Psoas muscle (tissue), 8 donors: ENCODE data around the gene FIGNL1. TPM values are rescaled to one million over a fixed set of nuclear protein-coding genes. Genes with fewer than 3 reads are reported as not detected.

ENCODE experiments used
- ATAC-seq, 4 donors: fragments of 200-7000 bp; cut with Tn5 transposase; one replicate each; pipeline ENCODE4 v1.9.1; 2020; ENCODE audit warnings: moderate library complexity in 3 of 4, mild to moderate bottlenecking in 2 of 4
- DNase-seq, 2 donors: peaks; one replicate each; pipeline ENCODE4 v3.0.0-alpha.2; 2020
- H3K27ac ChIP-seq: fragments of 200-600 bp; one replicate; pipeline ENCODE4 v1.8.0; 2022
- H3K27me3 ChIP-seq, 3 donors: fragments of 200-600 bp in 1 of 3; one replicate each; pipeline versions ENCODE4 v1.6.1 to v1.8.0; 2013 to 2022; ENCODE audit warnings: low read length in 2 of 3, mild to moderate bottlenecking in 2 of 3, moderate library complexity in 1 of 3; ENCODE audit not compliant: insufficient read depth in 3 of 3
- H3K36me3 ChIP-seq, 2 donors: fragments of 200-600 bp in 1 of 2; one replicate each; pipeline versions ENCODE4 v1.6.1 to v1.8.0; 2013 to 2022; ENCODE audit warnings: low read depth in 1 of 2, mild to moderate bottlenecking in 1 of 2, moderate library complexity in 1 of 2; ENCODE audit not compliant: insufficient read depth in 1 of 2
- H3K4me1 ChIP-seq: fragments of 200-600 bp; one replicate; pipeline ENCODE4 v1.8.0; 2022
- H3K4me3 ChIP-seq: fragments of 200-600 bp; one replicate; pipeline ENCODE4 v1.8.0; 2022; ENCODE audit warnings: mild to moderate bottlenecking
- H3K9me3 ChIP-seq: fragments of 200-600 bp; one replicate; pipeline ENCODE4 v1.8.0; 2022
- WGBS, 3 donors: extraction: QIAGEN DNeasy Blood & Tissue Kit; methylation state at CpG; one replicate each; pipeline versions ENCODE4 v1.1.6 to v1.1.7; 2013; 5-methylcytosine and 5-hydroxymethylcytosine counted together
- intact Hi-C, 2 donors: fragments of 100-400 bp; cut with DNase I; formaldehyde crosslinking; loops; one replicate each; pipeline versions ENCODE4 v1.11.0 to v1.14.2; 2022
- polyA plus RNA-seq, 3 donors: library from polyadenylated mRNA; stranded (reverse); fragments of 200-250 nt; gene quantifications; one replicate each; pipeline ENCODE4 v1.2.3, GENCODE V29; 2013
- total RNA-seq, 4 donors: library from RNA; stranded (reverse); fragmentation: NEBNext Ultra II Directional in 2 of 4; extraction: Animal tissue kit (Norgen Biotek cat#: 25700) in 2 of 4; gene quantifications; one replicate each; pipeline versions ENCODE4 v1.2.1 to v1.2.4, GENCODE V29; 2021 to 2023
- TF ChIP-seq, protein P1 (sequence below): fragments of 200-600 bp; IDR thresholded peaks from one replicate; pipeline ENCODE4 v1.8.0; 2022; ENCODE audit warnings: antibody characterized with exemption
- donor health status: healthy with polysubstance abuse.
- donor health status: DM: no; HTN: no; CAD: no; lungs with moderate emphysema.
- donor health status: Bipolar disorder and iron deficiency.
- donor health status: healthy.
- donor health status: DM: yes; HTN: yes; CAD: no.
- donor health status: DM: no; HTN: no; CAD: no.
- donor health status: DM: no; HTN: no; CAD: no.
- donor health status: DM: yes; HTN: yes; CAD: no.

FIGNL1 gene
- total and polyA plus RNA-seq, 7 donors: 2.7 to 13.4 (median 7.9) TPM

DNA sequence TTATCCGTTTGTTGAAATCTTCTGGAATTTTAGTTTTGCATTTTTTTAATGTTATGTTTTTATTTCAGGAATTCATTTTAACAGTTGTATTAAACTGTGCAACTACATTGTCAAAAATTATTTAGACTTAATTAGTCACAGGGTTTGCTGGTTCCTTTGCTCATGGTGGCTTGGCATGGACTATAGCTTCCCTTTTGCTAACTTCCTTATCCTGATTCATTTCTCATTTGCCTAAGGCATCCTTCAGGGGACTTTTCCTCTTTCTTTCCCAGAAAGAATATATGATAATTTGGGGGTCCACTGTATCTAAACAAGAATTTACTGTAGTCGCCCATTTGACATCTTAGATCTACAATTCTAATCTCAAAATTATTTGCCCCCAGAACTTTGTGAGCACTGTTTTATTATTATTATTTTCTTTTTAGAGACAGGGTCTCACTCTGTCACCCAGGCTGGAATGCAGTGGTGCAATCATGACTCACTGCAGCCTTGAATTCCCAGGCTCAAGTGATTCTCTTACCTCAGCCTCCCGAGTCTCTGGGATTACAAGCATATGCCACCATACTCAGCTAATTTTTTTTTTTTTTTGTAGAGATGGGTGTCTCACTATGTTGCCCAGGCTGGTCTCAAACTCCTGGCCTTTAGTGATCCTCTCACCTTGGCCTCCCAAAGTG is 13.9 kb downstream of the FIGNL1 start:
- Histone ChIP-seq H3K36me3 (peaks cover 0 to 3% of the 10 kb centered on the region in 2 donors), H3K4me3 (no peak overlapping the region), H3K4me1 (no peaks in the 10 kb centered on the region), H3K27ac (no peak overlapping the region), H3K27me3 (no peaks in the 10 kb centered on the region), H3K9me3 (no peaks in the 10 kb centered on the region)
- DNase-seq: no peak
- intact Hi-C loops: no loop called here
- TF ChIP-seq, protein P1, sequence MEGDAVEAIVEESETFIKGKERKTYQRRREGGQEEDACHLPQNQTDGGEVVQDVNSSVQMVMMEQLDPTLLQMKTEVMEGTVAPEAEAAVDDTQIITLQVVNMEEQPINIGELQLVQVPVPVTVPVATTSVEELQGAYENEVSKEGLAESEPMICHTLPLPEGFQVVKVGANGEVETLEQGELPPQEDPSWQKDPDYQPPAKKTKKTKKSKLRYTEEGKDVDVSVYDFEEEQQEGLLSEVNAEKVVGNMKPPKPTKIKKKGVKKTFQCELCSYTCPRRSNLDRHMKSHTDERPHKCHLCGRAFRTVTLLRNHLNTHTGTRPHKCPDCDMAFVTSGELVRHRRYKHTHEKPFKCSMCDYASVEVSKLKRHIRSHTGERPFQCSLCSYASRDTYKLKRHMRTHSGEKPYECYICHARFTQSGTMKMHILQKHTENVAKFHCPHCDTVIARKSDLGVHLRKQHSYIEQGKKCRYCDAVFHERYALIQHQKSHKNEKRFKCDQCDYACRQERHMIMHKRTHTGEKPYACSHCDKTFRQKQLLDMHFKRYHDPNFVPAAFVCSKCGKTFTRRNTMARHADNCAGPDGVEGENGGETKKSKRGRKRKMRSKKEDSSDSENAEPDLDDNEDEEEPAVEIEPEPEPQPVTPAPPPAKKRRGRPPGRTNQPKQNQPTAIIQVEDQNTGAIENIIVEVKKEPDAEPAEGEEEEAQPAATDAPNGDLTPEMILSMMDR: no peak
- 78 to 86% (median 86%) methylated on average over 3 of the region's 3 CpGs for WGBS, 3 donors
- ATAC-seq: no peak

DNA sequence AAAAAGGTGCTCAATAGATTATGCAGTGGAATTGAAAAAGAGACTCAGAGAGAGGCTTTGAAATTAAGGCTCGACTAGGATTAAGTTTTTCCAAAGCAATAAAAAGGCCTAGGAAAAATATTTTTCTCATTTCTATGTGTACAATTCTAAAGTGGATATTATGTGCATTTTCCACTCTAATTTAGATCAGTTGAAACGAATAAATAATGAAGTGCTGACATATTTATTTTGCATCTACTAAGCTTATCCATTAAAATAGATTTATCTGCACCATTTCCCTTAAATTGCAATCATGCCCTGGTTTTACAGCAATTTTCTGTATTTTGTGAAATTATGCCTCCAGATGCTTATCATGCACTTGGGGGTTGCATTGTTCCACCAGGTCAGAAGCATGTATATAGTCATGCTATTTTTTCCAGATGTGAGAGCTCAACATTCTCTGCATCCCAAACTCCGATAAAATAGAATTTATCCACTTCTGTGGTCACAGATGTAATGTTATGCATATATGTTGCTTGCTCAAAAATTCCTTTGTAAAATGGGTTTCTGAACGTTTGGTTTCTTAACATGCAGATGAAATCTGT is 18.3 kb downstream of the FIGNL1 start:
- TF ChIP-seq, protein P1: no peak
- Histone ChIP-seq H3K4me3 (no peak overlapping the region), H3K36me3 (no peaks in the 10 kb centered on the region), H3K27ac (no peak overlapping the region), H3K9me3 (no peaks in the 10 kb centered on the region), H3K27me3 (no peaks in the 10 kb centered on the region), H3K4me1 (no peaks in the 10 kb centered on the region)
- intact Hi-C loops: no loop called here
- 54 to 63% (median 56%) methylated on average over 4 of the region's 4 CpGs for WGBS, 3 donors
- DNase-seq (no peak), ATAC-seq (no peak)

DNA sequence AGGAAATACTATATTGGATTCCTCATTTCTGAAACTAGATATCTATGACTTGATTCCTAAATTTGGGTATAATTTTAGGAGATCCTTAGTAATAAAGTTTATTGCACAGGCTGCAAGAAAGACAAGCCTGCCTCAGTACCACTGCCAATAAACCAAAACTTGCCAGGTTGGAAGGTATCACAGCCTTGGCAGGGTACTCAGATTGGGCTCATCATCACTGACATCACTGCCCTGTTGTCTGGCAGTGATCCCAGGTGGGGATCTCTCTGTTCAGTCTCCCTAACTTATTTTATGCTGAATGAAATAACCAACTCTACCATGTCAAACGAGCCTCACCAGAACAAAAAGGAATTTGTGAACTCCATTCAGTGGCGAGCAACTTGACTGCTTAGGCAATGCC is 18.8 kb downstream of the FIGNL1 start:
- DNase-seq (no peak), ATAC-seq (no peak)
- H3K4me3 ChIP-seq: no peak overlapping the region
- intact Hi-C loops: no loop called here
- no peaks in the 10 kb centered on the region for H3K27me3 ChIP-seq
- TF ChIP-seq, protein P1: no peak
- no peaks in the 10 kb centered on the region for H3K36me3 ChIP-seq
- 43 to 58% (median 48%) methylated on average over 2 of the region's 2 CpGs for WGBS, 3 donors
- no peak overlapping the region for H3K27ac ChIP-seq
- H3K4me1 ChIP-seq: no peaks in the 10 kb centered on the region
- no peaks in the 10 kb centered on the region for H3K9me3 ChIP-seq

DNA sequence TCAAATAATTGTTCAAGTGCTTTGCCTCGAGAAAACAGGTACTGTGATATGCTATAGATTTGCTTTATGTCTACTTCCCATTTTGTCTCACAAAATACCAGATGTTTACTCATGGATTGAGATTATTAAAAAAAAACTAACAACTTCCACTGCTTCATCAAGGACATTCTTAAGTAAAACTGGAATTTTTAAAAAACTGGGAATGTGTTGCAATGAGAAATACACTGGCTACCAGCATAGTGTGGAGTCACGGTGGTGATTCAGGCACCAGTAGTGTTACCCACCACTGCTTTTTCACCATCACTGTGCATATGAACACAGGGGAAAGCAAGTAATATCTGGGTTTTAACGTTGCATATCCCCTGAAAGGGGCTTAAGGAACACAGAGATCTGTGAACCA is 21.2 kb downstream of the FIGNL1 start:
- no peaks in the 10 kb centered on the region for H3K27me3 ChIP-seq
- TF ChIP-seq, protein P1: no peak
- H3K4me1 ChIP-seq: no peaks in the 10 kb centered on the region
- H3K36me3 ChIP-seq: no peaks in the 10 kb centered on the region
- 73 to 85% (median 78%) methylated on average over 3 of the region's 3 CpGs for WGBS, 3 donors
- DNase-seq (no peak), ATAC-seq (no peak)
- intact Hi-C loops: no loop called here
- no peak overlapping the region for H3K27ac ChIP-seq
- H3K4me3 ChIP-seq: no peak overlapping the region
- H3K9me3 ChIP-seq: no peaks in the 10 kb centered on the region
